ENCODE results near the gene JAG2. TPM values are rescaled to one million over a fixed set of nuclear protein-coding genes. Genes with fewer than 3 reads are reported as not detected.

The JAG2 gene
- polyA plus RNA-seq, 3 donors = 8.1 to 10.1 (median 8.9) TPM

DNA sequence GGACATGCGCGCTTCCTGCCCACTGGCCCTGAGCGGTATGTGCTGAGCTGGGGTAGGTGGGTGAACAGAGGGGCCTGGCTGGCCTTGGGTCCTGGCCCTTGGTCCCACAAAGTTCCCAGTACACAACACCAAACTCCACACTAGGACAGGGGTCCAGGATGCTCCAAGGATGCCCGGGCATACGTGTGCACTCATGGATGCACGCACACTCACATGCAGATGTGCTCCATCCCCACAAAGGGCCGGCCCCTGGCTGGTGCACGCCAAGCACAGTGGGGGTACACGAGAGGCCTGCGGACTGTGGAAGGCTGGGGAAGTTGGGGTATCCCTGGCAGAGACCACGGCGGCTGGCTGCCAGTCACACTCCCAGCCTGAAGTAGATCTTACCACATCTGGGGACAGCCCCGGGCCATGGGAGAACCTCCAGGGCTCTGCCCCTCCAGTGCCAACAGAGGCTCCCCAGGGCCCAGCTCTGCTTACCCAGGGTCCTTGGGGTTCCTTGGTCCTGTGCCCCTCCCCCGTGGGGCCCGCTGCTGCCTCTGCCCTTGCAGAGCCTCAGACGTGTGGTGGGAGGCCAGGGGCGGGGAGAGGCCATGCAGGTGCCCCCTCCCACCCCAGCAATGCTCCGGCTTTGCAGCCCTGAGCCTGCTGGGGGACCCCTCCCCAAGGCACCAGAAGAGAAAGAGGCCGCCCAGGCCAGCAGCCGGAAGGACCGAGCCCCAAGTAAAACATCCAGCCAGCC, 36.5 kb upstream of the JAG2 start:
- no peak for DNase-seq (ENCODE audit: extremely low read depth in 1 of 11, low read depth in 9 of 11, low spot score in 4 of 11)

DNA sequence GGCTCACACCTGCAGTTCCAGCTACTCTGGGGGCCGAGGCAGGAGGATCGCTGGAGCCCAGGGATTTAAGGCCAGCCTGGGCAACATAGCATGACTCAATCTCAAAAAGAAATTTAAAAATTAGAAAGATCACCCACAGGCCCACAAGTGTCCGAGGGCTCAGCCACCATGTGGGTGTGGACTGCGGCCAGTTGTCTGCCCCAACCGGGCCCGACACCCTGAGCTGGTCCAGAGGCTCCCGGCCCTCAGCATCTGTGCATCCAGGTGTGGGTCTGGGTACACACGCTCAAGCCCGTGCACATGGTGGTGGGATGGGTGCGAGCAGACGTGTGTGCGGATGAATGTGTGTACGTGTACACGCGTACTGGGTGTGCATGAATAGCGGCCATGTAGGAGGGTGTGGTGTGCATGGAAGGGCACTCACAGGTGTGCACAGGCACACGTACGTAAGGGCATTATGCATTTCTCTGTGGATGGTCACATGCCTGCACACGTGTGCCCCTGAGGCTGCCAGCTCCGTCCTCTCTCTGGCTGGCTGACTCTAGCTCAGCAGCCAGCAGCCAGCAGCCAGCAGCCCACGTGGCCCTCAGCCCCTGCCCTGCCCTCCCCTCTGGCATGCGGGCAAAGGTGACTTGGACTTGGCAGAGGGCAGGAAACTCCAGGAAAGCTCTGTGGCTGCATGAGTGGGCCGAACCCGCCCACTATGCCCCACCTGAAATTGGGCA, 35.8 kb upstream of the JAG2 start:
- no peak for DNase-seq (ENCODE audit: extremely low read depth in 1 of 11, low read depth in 9 of 11, low spot score in 4 of 11)

DNA sequence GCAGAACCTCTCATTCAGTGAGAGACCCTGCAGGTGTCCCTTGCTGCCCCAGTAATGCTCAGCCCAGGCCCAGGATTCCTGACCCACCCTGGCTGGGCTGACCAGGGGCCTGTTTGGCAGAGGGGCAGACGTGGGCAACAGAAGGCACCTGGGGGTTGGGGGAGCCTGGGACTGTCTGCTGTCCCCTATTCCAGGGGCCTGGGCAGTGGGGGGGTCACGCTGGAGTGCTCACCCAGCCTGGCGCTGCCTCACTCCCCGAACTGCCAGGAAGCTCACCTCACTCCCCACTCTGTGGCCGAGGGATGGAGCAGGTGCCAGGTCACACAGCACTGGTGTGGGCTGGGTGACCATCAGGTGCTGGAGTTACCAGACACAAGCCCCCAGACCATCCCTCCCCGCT, 35.1 kb upstream of the JAG2 start:
- DNase-seq (ENCODE audit: extremely low read depth in 1 of 11, low read depth in 9 of 11, low spot score in 4 of 11) = no peak

DNA sequence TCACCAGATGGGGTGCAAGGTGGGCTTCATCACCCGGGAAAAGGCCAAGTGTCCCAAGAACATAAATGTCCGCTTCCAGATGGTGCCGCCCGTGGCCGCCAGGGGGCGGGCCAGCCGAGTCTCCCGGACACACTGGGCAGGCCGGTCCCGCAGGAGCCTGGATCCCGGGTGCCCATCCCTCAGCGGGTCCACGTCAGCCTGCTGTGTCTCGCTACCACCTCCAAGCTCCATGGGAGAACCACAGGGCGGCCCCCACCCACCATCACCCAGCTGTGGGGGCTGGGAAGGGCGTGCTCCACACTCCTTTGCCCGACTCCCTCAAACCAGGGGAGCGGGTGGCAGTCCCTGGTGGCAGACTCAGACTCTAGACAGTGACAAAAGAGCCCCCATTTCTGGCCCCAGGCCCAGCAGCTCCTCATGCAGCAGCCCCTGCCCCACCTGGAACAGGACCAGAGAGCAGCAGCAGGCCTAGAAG, 34.5 kb upstream of the JAG2 start:
- peak in 2 of 11 donors; percentile 53 to 59 for DNase-seq (ENCODE audit: extremely low read depth in 1 of 11, low read depth in 9 of 11, low spot score in 4 of 11)

DNA sequence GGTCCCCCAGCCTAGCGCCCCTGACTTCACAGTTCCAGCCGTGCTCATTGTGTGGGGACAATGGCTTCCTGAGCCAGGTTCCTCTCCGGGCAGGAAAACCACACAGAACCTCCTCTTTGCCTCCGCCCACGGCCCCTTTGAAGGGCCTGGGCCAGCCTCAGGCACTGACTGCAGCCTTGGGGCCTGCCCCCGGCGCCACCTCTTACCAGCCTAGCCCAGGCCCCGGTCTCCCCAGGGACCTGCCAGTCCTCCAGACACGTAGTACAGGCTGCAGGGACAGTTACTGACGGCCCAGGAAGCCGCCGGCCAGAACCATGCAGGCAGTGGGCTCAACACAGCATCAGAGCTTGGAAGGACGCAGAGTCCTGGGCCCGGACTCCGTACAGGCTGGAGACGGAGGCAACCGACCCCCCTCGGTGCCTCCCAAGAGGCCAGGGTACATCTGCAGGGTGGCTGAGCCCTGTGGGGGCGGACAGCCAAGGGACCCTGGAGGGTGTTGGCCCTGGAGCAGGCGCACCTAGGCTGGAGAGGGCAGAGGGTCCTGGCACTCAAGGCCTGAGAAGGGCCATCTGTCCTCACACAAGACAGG, 33.4 kb upstream of the JAG2 start:
- no peak for DNase-seq (ENCODE audit: extremely low read depth in 1 of 11, low read depth in 9 of 11, low spot score in 4 of 11)

DNA sequence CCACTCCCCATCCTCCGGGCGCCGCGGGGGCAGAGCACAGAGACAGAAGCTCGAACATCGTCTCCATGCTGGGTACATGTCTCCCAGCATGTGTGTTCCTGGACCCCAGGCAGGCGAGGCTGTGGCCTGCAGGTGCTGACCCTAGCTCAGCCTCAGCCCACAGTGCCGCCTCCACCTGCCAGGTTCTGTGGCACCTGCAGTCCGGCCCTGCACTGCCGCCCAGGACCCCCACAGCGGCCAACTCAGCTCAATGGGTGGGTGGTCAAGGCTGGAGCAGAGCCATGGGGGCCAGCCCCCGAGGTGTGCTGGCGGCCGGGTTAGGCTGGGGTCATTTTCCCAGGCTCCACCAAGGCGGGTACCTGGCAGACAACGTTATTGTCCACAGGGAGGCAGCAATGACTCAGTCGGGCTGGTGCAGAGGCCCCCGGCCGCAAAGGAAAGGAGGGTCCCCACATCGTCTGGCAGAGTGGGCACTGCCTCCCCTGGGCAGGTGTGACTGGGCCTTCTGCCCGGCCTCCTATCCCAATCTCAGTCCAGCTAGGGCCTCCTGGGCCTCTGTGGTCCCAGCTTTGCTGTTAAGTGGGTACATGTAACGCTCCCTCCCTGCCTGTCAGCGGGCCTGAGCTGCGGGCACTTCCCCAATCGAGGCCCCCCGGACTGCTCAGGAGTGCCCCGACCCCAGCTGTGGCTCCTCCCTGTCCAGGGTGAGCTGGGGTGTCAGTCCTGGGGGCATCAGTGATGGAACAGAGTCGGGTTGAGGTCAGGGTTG, 32.8 kb upstream of the JAG2 start:
- no peak for DNase-seq (ENCODE audit: extremely low read depth in 1 of 11, low read depth in 9 of 11, low spot score in 4 of 11)

DNA sequence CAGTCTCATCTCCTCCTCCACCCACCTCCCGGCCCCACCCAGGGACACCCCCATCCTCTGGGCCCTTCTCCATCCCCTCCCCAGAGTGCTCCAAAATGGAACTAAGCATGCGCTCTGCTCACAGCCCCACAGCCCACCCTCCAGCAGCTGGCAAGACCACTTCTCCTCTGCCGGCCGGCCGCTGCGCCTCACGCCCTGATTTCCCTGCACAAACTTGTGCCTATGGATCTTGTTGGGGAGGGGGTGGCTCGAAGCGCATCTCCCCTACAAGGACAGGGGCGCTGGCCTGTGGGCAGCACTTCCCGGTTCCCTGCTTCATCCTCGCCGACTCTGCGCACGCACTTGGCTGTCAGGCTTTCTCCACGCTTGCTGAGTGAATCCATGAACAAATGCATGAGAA, 32.1 kb upstream of the JAG2 start:
- DNase-seq (ENCODE audit: extremely low read depth in 1 of 11, low read depth in 9 of 11, low spot score in 4 of 11) = no peak

DNA sequence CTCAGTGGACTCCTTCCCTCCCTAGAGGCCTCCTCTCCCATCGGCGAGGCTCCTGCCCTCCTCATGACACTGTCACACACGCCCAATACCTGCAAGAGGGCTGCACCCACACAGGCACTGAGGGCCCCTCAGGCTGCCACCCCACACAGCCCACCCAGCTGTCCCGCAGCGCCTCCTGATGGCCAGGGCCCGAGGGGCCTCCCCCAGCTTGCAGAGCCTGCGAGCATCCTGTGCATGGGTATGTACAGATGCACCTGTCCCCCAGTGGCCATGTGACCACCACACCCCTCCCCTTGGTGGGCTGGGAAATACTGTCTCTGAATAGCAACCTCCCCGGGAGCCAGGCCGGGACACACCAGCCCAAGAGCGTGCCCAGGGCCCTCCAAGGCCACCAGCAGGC, 31.5 kb upstream of the JAG2 start:
- no peak for DNase-seq (ENCODE audit: extremely low read depth in 1 of 11, low read depth in 9 of 11, low spot score in 4 of 11)

DNA sequence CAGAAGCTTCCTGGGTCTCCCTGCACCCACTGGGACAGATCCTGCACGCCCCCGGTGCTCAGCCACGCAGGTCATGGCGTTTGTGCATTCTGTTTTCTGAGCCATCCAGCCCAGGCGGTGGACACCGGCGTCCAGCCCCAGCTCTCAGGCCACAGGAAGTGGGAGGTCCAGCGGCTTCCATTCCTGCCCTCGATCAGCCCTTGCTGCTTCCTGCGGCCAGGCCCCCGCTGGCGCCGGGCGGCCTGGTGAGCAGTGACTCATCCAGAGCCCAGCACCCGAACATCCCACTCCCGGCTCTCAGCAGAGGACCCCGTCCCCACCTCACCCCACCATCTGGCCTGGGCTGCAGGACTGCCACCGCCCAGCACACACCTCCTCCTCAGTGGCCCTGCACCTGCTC, 30.5 kb upstream of the JAG2 start:
- DNase-seq (ENCODE audit: extremely low read depth in 1 of 11, low read depth in 9 of 11, low spot score in 4 of 11) = no peak

DNA sequence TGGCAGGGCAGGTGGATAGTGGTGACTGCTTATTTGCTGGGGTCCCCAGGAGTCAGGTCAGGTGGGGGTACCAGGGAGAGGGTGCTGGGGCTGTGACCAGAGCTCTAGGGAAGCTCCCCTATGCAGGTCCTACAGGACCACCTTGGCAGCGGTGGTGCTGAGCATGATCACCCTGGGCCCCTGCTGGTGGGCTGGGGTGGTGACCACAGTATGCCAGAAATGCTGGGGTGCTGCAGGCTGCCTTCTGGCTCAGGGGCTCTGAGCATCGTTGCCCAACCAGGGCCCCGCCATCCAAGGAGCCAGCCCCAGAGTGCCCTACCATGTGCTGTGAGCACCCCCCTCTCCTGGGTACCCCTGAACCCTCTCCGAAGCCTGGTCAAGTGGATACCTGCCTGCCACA, 30.0 kb upstream of the JAG2 start:
- DNase-seq (ENCODE audit: extremely low read depth in 1 of 11, low read depth in 9 of 11, low spot score in 4 of 11) = no peak

DNA sequence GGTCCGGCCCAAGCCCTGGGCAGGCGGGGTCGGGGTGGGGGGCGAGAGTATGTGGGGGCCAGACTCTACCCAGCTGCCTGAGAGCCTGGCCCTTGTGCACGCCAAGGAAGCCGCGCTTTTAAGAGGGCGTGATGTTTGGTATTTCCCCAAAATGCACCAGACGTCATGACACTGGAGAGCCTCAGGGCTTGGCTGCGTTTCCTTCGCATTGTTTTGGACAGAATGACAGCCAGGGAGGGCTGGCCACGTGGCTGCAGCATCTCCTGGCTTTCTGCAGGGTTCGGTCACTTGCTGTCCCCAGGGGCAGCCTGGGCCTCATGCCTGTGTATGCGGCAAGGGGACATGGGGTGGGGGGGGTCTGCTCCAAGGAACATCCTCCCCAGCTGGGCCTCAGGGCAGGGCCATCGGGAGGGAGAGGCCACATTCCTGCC, 28.6 kb upstream of the JAG2 start:
- no peak for DNase-seq (ENCODE audit: extremely low read depth in 1 of 11, low read depth in 9 of 11, low spot score in 4 of 11)

DNA sequence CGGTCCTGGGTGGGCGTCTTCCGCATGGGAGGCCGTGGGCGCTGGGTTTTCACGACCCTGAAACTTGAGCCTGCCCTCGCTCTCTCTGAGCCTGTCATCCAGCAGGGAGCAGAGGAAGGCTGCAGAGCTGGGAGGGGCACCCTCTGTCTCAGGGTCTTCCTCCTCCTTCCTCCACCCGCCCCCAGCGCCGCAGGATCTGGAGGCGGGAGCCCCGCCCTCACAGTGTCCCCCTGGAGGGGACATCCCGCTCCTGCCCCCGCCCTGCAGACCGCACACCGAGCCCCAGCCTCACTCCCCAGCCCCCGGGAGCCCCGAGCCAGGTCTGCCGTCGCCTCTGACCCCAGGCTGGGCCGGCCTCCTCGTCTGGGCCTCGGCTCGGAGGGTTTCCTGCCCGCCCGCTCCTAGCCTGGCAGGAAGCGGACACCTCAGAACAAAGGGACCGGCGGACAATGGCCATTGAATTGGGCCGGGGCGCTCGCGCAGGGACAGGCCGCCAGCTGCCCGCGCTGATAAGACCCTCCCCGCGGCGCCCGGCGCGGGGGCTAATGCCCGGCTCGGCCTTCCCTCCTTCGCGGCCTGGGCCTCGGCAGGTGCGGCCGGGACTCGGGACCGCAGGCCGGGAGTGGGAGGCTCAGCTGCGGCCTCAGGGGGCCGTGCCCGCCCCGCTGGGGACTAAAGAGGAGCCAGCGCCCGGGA, 27.8 kb upstream of the JAG2 start:
- no peak for DNase-seq (ENCODE audit: extremely low read depth in 1 of 11, low read depth in 9 of 11, low spot score in 4 of 11)

DNA sequence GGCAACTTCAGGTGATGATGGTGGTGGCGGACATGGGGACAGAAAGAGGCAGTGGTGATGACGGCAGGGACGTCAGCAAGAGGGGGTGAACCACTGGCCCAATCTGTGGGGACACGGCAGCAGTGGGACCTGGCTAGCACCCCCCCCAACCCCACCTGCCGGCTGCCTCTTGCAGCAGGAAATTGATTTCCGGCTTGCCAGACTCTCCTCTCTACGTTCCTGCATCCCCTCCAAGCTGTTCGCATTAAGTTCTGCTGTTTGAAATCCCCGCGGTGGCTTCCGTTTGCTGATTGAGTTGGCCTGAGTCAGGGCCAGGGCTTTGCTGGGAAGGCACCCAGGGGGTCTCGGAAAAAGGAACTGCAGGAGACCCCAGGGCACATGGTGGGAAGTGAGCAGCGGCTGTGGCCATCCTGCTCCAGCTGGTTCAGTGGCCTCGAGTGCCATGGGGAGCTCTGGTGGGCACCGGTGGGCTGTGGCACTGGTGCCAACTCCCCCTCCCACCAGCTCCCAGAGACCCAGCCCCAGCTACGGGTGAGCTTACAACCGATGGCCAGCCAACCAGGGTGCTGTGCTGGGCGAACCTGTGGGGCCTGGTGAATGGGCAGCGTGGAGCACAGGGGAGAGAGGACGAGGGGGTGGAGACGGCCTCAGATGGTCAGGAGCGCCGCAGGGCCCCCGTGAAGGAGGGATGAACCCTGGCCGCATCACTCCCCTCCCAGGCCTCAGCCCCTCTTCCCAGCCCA, 27.1 kb upstream of the JAG2 start:
- no peak for DNase-seq (ENCODE audit: extremely low read depth in 1 of 11, low read depth in 9 of 11, low spot score in 4 of 11)

DNA sequence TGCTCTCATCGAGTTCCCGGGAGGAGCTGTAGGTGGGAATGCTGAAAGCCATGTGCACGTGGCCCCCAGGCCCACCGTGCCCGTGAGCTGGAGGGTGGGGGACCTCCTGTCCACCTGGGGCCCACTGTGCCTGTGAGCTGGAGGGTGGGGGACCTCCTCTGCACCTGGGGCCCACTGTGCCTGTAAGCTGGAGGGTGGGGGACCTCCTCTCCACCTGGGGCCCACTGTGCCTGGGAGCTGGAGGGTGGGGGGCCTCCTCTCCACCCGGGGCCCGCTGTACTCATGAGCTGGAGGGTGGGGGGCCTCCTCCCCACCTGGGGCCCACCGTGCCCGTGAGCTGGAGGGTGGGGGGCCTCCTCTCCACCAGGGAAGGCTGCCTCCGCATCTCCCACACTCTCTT, 26.5 kb upstream of the JAG2 start:
- DNase-seq (ENCODE audit: extremely low read depth in 1 of 11, low read depth in 9 of 11, low spot score in 4 of 11) = no peak

DNA sequence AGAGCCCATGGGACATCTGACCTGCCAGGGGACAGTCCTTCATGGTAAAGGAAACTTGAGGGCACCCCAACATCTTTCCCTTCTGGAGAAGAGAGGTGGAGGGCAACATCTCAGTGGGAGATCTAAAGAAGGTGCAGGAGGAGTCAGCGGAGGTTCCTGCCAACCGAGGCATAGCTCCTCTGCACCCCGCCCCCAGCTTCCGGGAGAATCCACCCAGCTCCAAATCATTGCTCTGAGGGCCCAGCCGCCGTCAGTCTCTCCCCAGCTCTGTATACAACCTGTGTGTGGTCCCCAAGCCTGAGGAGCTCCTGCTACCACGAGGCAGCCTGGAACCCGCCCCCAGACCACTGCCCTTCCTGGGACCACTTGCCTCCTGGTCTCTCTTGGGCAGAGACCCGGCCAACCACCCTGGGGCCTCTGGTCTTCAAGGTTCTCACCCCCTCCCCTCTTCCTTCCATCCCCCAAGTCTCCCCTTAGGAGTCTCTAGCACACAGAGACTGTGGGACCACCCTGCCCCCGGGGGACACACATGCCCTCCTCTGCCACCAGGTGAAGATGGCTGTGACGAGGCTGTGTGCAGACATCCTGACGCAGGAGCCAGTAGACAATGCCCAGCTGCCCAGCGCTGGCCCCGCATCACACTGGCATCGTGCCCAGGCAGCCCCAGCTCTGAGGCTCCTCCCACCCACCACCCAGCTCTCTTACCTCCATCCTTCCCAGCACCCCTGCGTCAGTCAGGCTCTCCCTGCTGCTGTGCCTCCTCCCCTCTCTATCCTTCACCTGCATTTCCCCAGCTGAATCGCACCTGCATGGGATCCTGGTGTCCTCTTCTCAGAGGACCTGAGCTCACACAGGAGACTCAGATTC, 25.6 kb upstream of the JAG2 start:
- no peak for DNase-seq (ENCODE audit: extremely low read depth in 1 of 11, low read depth in 9 of 11, low spot score in 4 of 11)

DNA sequence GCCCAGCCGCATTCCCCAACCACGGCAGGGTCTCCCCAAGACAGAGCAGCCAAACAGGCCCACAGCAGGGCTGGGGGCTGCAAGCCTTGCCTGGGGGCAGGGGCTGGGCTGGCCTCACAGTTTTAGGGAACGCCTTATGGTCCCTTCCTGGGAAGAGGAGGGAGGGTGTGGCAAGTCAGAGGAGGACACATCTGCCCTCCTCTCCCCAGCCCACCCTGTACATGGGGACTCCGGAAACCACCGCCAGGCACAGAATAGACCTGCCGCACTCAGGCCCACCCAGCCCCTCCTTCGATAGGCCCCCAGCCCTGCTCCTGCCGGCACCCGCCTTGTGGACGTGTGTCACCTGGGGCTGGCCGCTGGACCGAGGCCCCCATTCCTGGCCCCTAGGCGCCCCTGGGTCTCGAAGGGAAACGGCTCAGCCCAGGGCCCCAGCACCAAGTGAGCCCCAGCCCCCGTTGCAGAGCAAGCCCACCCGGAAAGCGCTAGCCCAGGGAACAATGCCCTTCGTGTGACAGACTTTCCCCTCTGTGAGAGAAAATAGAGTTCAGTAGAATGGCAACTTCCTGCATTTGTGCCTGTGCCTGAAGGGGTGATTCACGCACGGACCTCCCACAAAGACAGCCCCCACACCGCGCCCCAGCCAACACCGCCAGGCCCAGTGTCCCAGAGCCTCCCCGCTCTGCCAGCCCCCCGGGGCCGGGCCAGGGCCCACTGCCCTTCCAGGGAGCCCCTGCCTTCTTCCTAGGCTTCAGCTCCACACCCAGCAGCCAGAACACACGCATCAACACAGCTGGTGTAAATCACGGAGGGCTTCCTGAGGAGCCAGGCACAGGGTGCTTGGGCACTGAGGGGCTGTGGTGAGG, 24.5 kb upstream of the JAG2 start:
- no peak for DNase-seq (ENCODE audit: extremely low read depth in 1 of 11, low read depth in 9 of 11, low spot score in 4 of 11)

Measured in renal cortex interstitium (tissue), 11 donors.